CD4-positive, alpha-beta T cell treated with Interleukin-17A for 1 hour (primary cell): Measurements from ENCODE around the gene FBLN2.

ENCODE experiments used
- DNase-seq: peaks from one replicate; pipeline ENCODE4 v3.0.0-alpha.2; 2020

The FBLN2 gene

GRCh38 chr3:13533885-13534301 lies 15.0 kb upstream of the FBLN2 start:
- no peak for DNase-seq

GRCh38 chr3:13535526-13535875 lies 13.4 kb upstream of the FBLN2 start:
- DNase-seq = no peak

- DNase-seq = no peak
Observed at GRCh38 chr3:13535905-13536304, 13.0 kb upstream of the FBLN2 start.

GRCh38 chr3:13536432-13536831 lies 12.5 kb upstream of the FBLN2 start:
- no peak for DNase-seq

GRCh38 chr3:13536832-13537231 lies 12.1 kb upstream of the FBLN2 start:
- DNase-seq = no peak

- no peak for DNase-seq
Observed at GRCh38 chr3:13537244-13537908, 11.5 kb upstream of the FBLN2 start.

GRCh38 chr3:13537909-13538296 lies 11.0 kb upstream of the FBLN2 start:
- DNase-seq = no peak

GRCh38 chr3:13538520-13539291 lies 10.2 kb upstream of the FBLN2 start:
- no peak for DNase-seq

- DNase-seq = no peak
Observed at GRCh38 chr3:13539292-13539638, 9.7 kb upstream of the FBLN2 start.

- no peak for DNase-seq
Observed at GRCh38 chr3:13539671-13540070, 9.3 kb upstream of the FBLN2 start.

GRCh38 chr3:13540297-13540995 lies 8.5 kb upstream of the FBLN2 start:
- no peak for DNase-seq

GRCh38 chr3:13541691-13542090 lies 7.2 kb upstream of the FBLN2 start:
- no peak for DNase-seq

GRCh38 chr3:13542142-13542541 lies 6.8 kb upstream of the FBLN2 start:
- DNase-seq = no peak

- DNase-seq = no peak
Observed at GRCh38 chr3:13543253-13543652, 5.7 kb upstream of the FBLN2 start.

- peak; percentile 51 for DNase-seq
Observed at GRCh38 chr3:13544293-13544831, 4.6 kb upstream of the FBLN2 start.

GRCh38 chr3:13544951-13545651 lies 3.8 kb upstream of the FBLN2 start:
- DNase-seq = no peak

- DNase-seq = no peak
Observed at GRCh38 chr3:13545952-13546454, 2.9 kb upstream of the FBLN2 start.

GRCh38 chr3:13546667-13547171 lies 2.2 kb upstream of the FBLN2 start:
- no peak for DNase-seq

- no peak for DNase-seq
Observed at GRCh38 chr3:13547591-13548371, 1.1 kb upstream of the FBLN2 start.

- DNase-seq = peak; percentile 3
Observed at GRCh38 chr3:13549623-13550422, 898 bp downstream of the FBLN2 start.

- no peak for DNase-seq
Observed at GRCh38 chr3:13550423-13550690, 1.4 kb downstream of the FBLN2 start.
